Measurements from ENCODE around the gene CST7. TPM values are rescaled to one million over a fixed set of nuclear protein-coding genes. Genes with fewer than 3 reads are reported as not detected.

CST7 gene
- total and polyA plus RNA-seq, 2 of the 13 experiments (the other 11 are each of a cell fraction or from before 2014, with no cell fraction given), result not detected

- TF ChIP-seq ZNF329 (CRISPR knock-in tag; IDR thresholded peaks at IDR 0.05; ENCODE audit: low read depth) (no peak), ISL2 (CRISPR knock-in tag; IDR thresholded peaks at IDR 0.05) (no peak), HDAC2 (CRISPR knock-in tag; IDR thresholded peaks at IDR 0.05) (no peak), ZBTB14 (CRISPR knock-in tag; IDR thresholded peaks at IDR 0.05) (no peak), ZNF503 (CRISPR knock-in tag; IDR thresholded peaks at IDR 0.05) (no peak)
These were observed 35.9 kb upstream of the CST7 start (continued) for GRCh38 chr20:24913076-24913628.

DNA sequence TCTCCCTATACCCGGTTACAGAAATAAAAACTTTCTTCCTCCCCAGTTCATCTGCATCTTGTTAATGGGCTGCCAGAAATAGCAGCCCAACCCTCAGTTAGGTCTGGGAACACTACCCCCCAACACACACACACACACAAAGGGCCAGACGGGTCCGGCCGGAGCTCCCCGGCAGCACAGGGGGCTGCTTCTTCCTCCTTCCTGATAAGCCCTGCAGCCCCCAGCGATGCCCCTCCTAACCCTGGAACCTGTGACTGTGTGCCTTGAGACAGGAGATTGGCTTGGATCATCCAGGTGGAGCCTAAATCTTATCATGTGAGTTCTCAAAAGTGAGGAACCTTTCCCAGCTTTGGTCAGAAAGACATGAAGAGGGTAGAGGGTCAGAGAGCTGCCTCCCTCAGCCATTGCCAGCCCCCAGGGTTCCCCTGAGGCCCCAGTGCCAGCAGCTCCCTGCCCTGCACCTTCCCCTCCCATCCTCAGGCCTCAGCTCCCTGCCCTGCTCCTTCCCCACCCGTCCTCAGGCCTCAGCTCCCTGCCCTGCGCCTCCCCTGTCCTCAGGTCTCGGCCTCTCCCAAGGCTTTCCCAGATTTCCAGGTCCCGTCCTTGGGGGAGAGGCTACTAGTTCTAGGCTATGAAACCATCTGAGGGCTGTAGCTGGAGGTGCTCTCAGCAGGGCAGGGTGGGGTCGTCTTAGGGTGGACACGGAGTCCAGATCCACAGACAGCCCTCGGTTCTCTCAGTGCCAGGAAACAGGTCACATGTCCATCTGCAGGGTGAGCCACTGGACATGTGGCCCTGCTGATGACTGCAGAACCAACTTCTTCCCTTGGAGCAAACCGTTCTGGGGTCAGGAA is 34.5 kb upstream of the CST7 start:
- 22% methylated on average over 14 of the region's 14 CpGs for WGBS (ENCODE audit: low lambda C conversion rate)
- ChIA-PET POLR2A (no interaction called here), CTCF (ENCODE audit: low intra/inter-chr PET ratio, low total read pairs) (no interaction called here)
- no peak for FAIRE-seq
- no peaks in the 10 kb centered on the region for H4K20me1 ChIP-seq (ENCODE audit: insufficient read depth, low read length)
- H3K27me3 ChIP-seq (ENCODE audit: control insufficient read depth in 1 of 2, insufficient read depth in 2 of 2, low read length in 2 of 2), result peaks cover 11 to 53% of the 10 kb centered on the region in 2 experiments
- no peaks in the 10 kb centered on the region for H3K36me3 ChIP-seq (replicated peaks in 1 of 2; ENCODE audit: control insufficient read depth in 1 of 2, insufficient read depth in 2 of 2, low read length in 2 of 2)
- BruUV-seq (replicated peaks), result no TSS peak
- no peaks in the 10 kb centered on the region for H3K9me3 ChIP-seq (ENCODE audit: low read length)
- no peak for DNase-seq (ENCODE audit: low spot score)
- in situ Hi-C loops (cut with HindIII; ENCODE audit: extremely low pct_ligation_motif_present, low pct_unique_long_range_greater_than_20kb), result loop anchor here (5.0 to 25.0 kb wide), 4 partner anchors 127 to 977 kb away; no protein-coding TSS in a partner anchor
- H3K4me2 ChIP-seq (ENCODE audit: low read depth, low read length), result no peak overlapping the region
- no peaks in the 10 kb centered on the region for H3K79me2 ChIP-seq (ENCODE audit: insufficient read depth, low read length)
- H2AFZ ChIP-seq (ENCODE audit: low read length), result no peak overlapping the region
- H3K4me3 ChIP-seq (replicated peaks in 1 of 3; ENCODE audit: insufficient read depth in 1 of 3, low read depth in 2 of 3, low read length in 3 of 3), result no peak overlapping the region
- intact Hi-C loops (cut with micrococcal nuclease; ENCODE audit: unreplicated experiment), result no loop called here
- H3K9ac ChIP-seq (ENCODE audit: insufficient read depth, low read depth, low read length), result no peak overlapping the region
- TF ChIP-seq ZNF24 (IDR thresholded peaks at IDR 0.05), result no peak
- TF ChIP-seq MNT (IDR thresholded peaks at IDR 0.05), result peak; percentile 62; the same call in 1 of the 2 replicates
- no peak for TF ChIP-seq TSC22D2 (CRISPR knock-in tag; IDR thresholded peaks at IDR 0.05; ENCODE audit: borderline replicate concordance)
- no peak for TF ChIP-seq RXRA (CRISPR knock-in tag; IDR thresholded peaks at IDR 0.05)
- H3K4me1 ChIP-seq (ENCODE audit: insufficient read depth, low read length), result 0 out of 2 replicates have a peak, but pooled peaks cover 9% of the 10 kb centered on the region
- ATAC-seq, result no peak
- H3K27ac ChIP-seq (ENCODE audit: extremely low read length, insufficient read depth, low read length), result no peak overlapping the region

Measured in HepG2 (cell line).